WERI-Rb-1 (cell line): ENCODE results near the gene DQX1.
"Not testable (repeated sequence)": the region's sequence is repeated elsewhere in the genome, so short reads cannot be mapped to it uniquely, and the experiment has no call there.

Experiments used
- DNase-seq: peaks from one replicate; pipeline ENCODE4 v3.0.0-alpha.2; 2020
- H3K27ac ChIP-seq: fragments of 250-450 bp; sonication (Bioruptor Pico); 2 replicates; pipeline ENCODE4 v1.5.1; 2020; ENCODE audit warnings: mild to moderate bottlenecking, moderate library complexity
- H3K27me3 ChIP-seq: fragments of 250-450 bp; sonication (Bioruptor Pico); 2 replicates; pipeline ENCODE4 v1.5.1; 2021; ENCODE audit warnings: mild to moderate bottlenecking, low read depth, moderate library complexity; ENCODE audit not compliant: insufficient read depth, severe bottlenecking
- H3K36me3 ChIP-seq: fragments of 250-450 bp; sonication (Bioruptor Pico); 2 replicates; pipeline ENCODE4 v1.5.1; 2020; ENCODE audit warnings: mild to moderate bottlenecking, moderate library complexity
- H3K4me3 ChIP-seq: 2 replicates; pipeline ENCODE4 v1.5.1; 2011; ENCODE audit warnings: low read depth, mild to moderate bottlenecking, control low read depth, low read length
- H3K9me3 ChIP-seq: fragments of 250-450 bp; sonication (Bioruptor Pico); 2 replicates; pipeline ENCODE4 v1.5.1; 2021; ENCODE audit warnings: mild to moderate bottlenecking, moderate library complexity; ENCODE audit not compliant: severe bottlenecking
- TF ChIP-seq, protein P1 (sequence below): IDR thresholded peaks from 2 replicates; pipeline ENCODE4 v1.5.1; 2011; ENCODE audit warnings: low read depth, mild to moderate bottlenecking, control low read depth, inconsistent platforms, low read length

The DQX1 gene

DNA sequence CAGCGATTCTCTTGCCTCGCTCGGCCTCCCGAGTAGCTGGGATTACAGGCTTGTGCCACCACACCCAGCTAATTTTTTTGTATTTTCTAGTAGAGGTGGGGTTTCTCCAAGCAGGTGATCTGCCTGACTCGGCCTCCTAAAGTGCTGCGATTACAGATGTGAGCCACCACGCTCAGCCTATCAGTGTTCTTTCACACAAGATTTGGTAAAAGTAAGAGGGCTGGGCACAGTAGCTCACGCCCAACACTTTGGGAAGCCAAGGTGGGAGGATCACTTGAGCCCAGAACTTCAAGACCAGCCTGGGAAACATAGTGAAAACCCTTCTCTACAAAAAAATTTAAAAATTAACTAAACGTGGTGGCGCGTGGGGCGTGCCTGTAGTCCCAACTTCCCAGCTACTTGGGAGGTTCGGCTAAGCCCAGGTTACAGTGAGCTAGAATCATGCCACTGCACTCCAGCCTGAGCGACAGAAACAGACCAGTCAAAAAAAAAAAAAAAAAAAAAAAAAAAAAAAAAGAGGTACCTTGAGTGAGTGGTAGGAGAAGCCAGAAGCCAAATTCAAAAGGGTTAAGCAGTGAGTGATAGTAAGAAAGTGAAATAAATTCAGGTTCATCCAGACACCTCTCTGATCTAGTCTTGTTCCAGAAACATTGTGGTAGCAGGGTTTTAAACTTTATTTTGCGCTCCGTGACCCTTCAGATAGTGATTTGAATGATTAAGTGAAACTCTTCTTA lies 54.5 kb downstream of the DQX1 start:
- TF ChIP-seq, protein P1, sequence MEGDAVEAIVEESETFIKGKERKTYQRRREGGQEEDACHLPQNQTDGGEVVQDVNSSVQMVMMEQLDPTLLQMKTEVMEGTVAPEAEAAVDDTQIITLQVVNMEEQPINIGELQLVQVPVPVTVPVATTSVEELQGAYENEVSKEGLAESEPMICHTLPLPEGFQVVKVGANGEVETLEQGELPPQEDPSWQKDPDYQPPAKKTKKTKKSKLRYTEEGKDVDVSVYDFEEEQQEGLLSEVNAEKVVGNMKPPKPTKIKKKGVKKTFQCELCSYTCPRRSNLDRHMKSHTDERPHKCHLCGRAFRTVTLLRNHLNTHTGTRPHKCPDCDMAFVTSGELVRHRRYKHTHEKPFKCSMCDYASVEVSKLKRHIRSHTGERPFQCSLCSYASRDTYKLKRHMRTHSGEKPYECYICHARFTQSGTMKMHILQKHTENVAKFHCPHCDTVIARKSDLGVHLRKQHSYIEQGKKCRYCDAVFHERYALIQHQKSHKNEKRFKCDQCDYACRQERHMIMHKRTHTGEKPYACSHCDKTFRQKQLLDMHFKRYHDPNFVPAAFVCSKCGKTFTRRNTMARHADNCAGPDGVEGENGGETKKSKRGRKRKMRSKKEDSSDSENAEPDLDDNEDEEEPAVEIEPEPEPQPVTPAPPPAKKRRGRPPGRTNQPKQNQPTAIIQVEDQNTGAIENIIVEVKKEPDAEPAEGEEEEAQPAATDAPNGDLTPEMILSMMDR, result no peak
- Histone ChIP-seq H3K27ac (peak overlapping the region; percentile 86), H3K9me3 (no peaks in the 10 kb centered on the region), H3K27me3 (no peaks in the 10 kb centered on the region), H3K36me3 (peaks cover 36% of the 10 kb centered on the region), H3K4me3 (peak overlapping the region; percentile 68)
- no peak for DNase-seq

DNA sequence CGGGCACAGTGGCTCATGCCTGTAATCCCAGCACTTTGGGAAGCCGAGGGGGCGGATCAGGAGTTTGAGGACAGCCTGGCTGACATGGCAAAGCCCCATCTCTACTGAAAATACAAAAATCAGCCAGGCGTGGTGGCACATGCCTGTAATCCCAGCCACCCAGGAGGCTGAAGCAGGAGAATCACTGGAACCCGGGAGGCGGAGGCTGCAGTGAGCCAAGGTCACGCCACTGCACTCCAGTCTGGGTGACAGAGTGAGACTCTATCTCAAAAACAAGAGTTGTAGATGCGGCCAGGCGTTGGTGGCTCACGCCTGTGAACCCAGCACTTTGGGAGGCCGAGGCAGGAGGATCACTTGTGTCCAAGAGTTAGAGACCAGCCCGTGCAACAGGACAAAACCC lies 55.3 kb downstream of the DQX1 start:
- DNase-seq, H3K27me3 ChIP-seq, H3K27ac ChIP-seq, H3K9me3 ChIP-seq, H3K4me3 ChIP-seq: not testable (repeated sequence)
- H3K36me3 ChIP-seq, result peaks cover 32% of the 10 kb centered on the region
